K562 (cell line): ENCODE results near the gene HPDL. TPM values are rescaled to one million over a fixed set of nuclear protein-coding genes. Genes with fewer than 3 reads are reported as not detected.
A peak's percentile ranks its signal among the peaks of the same experiment; 100 is the strongest.

Experiments
- CBX1 ChIP-seq: sonication (generic); IDR thresholded peaks from 2 replicates; pipeline ENCODE4 v1.6.1; 2016; ENCODE audit warnings: antibody characterized with exemption, low read depth, mild to moderate bottlenecking
- CBX3 ChIP-seq, 2 experiments: IDR thresholded peaks; 1 replicate in 1 of 2; 2 replicates in 1 of 2; pipeline ENCODE4 v1.6.1; 2012; ENCODE audit warnings: inconsistent platforms in 2 of 2, low read length in 2 of 2, borderline replicate concordance in 1 of 2, control low read depth in 1 of 2
- CREBBP ChIP-seq: IDR thresholded peaks from one replicate; pipeline ENCODE4 v1.6.1; 2012; ENCODE audit warnings: low read depth, mild to moderate bottlenecking, control low read depth, inconsistent platforms, low read length
- DNMT1 ChIP-seq: fragments of 450-650 bp; IDR thresholded peaks from 2 replicates; pipeline ENCODE4 v1.6.1; 2016; ENCODE audit warnings: antibody characterized with exemption, mild to moderate bottlenecking
- E2F3 ChIP-seq: fragments of 250-450 bp; sonication (Bioruptor Pico); IDR thresholded peaks from 2 replicates; pipeline ENCODE4 v1.4.0; 2020; ENCODE audit warnings: mild to moderate bottlenecking
- EZH2 ChIP-seq: IDR thresholded peaks from 2 replicates; pipeline ENCODE4 v1.6.1; 2012; ENCODE audit warnings: low read depth, mild to moderate bottlenecking, inconsistent platforms, low read length, borderline replicate concordance
- FOS ChIP-seq: IDR thresholded peaks from 3 replicates; pipeline ENCODE4 v1.6.1; 2011; ENCODE audit not compliant: insufficient read length; ENCODE audit errors: extremely low read depth
- HINFP ChIP-seq: fragments of 450-650 bp; conservative IDR thresholded peaks from 2 replicates; pipeline ENCODE4 v1.6.1; 2016; ENCODE audit warnings: missing genetic modification characterization, low read depth, mild to moderate bottlenecking, control low read depth, missing compliant biosample characterization
- ILK ChIP-seq: fragments of 450-650 bp; IDR thresholded peaks from 2 replicates; pipeline ENCODE4 v1.6.1; 2016; ENCODE audit warnings: missing genetic modification characterization, low read depth, mild to moderate bottlenecking, missing compliant biosample characterization, moderate library complexity, borderline replicate concordance
- KAT2B ChIP-seq: IDR thresholded peaks from one replicate; pipeline ENCODE4 v1.6.1; 2012; ENCODE audit warnings: low read depth, mild to moderate bottlenecking, control low read depth, inconsistent platforms, low read length, moderate library complexity
- PKNOX1 ChIP-seq: fragments of 450-650 bp; IDR thresholded peaks from 2 replicates; pipeline ENCODE4 v1.6.1; 2016
- TRIM28 ChIP-seq: fragments of 450-650 bp; IDR thresholded peaks from 2 replicates; pipeline ENCODE4 v1.6.1; 2017
- ZBTB49 ChIP-seq: sonication (generic); formaldehyde crosslinking; IDR thresholded peaks from 2 replicates; pipeline ENCODE4 v1.8.0; 2022; ENCODE audit warnings: missing genetic modification reagents, mild to moderate bottlenecking, borderline replicate concordance
- ZNF395 ChIP-seq: fragments of 200-800 bp; sonication (Bioruptor generic); IDR thresholded peaks from 2 replicates; pipeline ENCODE4 v1.6.1; 2017; ENCODE audit warnings: missing genetic modification characterization, missing compliant biosample characterization
- ZNF41 ChIP-seq: fragments of 250-450 bp; sonication (Bioruptor Pico); conservative IDR thresholded peaks from 2 replicates; pipeline ENCODE4 v1.4.0; 2020; ENCODE audit warnings: mild to moderate bottlenecking
- polyA plus RNA-seq, 8 experiments: library from polyadenylated mRNA; depleted of rRNA in 4 of 8; stranded (reverse) in 5 of 8; unstranded in 3 of 8; fragments of >200 nt; fragmentation: Nextera tagmentation in 2 of 8; fragmentation: Illumina TruSeq in 1 of 8; extraction: Ambion mirVana in 2 of 8; extraction: Trizol in 1 of 8; gene quantifications; 2 replicates each; pipeline versions ENCODE4 v1.2.1 to v1.2.3, GENCODE V29; 2011 to 2014; ENCODE audit warnings: inconsistent platforms in 1 of 8, missing spikeins in 1 of 8
- total RNA-seq, 7 experiments: library from RNA; depleted of rRNA in 6 of 7; stranded (reverse); fragments of >200 nt in 6 of 7; fragmentation: Illumina TruSeq in 2 of 7; extraction: Trizol in 2 of 7; gene quantifications; 2 replicates each; pipeline versions ENCODE4 v1.2.1 to v1.2.3, GENCODE V29; 2011 to 2021; ENCODE audit warnings: low replicate concordance in 1 of 7
- TF ChIP-seq, protein P1 (sequence below): fragments of 450-650 bp; formaldehyde crosslinking; IDR thresholded peaks from 2 replicates; pipeline ENCODE4 v1.4.0; 2020; ENCODE audit warnings: mild to moderate bottlenecking, mixed read lengths
- TF ChIP-seq, protein P2 (sequence below): sonication (generic); formaldehyde crosslinking; IDR thresholded peaks from 2 replicates; pipeline ENCODE4 v1.8.0; 2022; ENCODE audit warnings: missing genetic modification reagents, mild to moderate bottlenecking, moderate library complexity, borderline replicate concordance

The HPDL gene
- total and polyA plus RNA-seq, 9 of the 15 experiments (the other 6 are each of a cell fraction or from before 2014, with no cell fraction given) = not detected

GRCh38 chr1:45339789-45340558 is 13.3 kb downstream of the HPDL start, which contains the start of the genes MUTYH and TOE1 (continued):
- TF ChIP-seq PKNOX1 = peak; percentile 70
- TF ChIP-seq FOS = no peak
- no peak for TF ChIP-seq ZNF41 (CRISPR knock-in tag)
- TF ChIP-seq, protein P1, sequence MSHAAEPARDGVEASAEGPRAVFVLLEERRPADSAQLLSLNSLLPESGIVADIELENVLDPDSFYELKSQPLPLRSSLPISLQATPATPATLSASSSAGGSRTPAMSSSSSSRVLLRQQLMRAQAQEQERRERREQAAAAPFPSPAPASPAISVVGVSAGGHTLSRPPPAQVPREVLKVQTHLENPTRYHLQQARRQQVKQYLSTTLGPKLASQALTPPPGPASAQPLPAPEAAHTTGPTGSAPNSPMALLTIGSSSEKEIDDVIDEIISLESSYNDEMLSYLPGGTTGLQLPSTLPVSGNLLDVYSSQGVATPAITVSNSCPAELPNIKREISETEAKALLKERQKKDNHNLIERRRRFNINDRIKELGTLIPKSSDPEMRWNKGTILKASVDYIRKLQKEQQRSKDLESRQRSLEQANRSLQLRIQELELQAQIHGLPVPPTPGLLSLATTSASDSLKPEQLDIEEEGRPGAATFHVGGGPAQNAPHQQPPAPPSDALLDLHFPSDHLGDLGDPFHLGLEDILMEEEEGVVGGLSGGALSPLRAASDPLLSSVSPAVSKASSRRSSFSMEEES (CRISPR knock-in tag) = no peak
- TF ChIP-seq ILK = no peak
- peak; percentile 56 for TF ChIP-seq ZBTB49
- TF ChIP-seq, protein P2, sequence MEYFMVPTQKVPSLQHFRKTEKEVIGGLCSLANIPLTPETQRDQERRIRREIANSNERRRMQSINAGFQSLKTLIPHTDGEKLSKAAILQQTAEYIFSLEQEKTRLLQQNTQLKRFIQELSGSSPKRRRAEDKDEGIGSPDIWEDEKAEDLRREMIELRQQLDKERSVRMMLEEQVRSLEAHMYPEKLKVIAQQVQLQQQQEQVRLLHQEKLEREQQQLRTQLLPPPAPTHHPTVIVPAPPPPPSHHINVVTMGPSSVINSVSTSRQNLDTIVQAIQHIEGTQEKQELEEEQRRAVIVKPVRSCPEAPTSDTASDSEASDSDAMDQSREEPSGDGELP (CRISPR knock-in tag) = peak; percentile 91
- 0 out of 2 replicates have a peak, but pooled peaks have one; percentile 14 for TF ChIP-seq HINFP (tag)
- TF ChIP-seq CREBBP = no peak
- no peak for TF ChIP-seq DNMT1
- no peak for TF ChIP-seq EZH2
- no peak for TF ChIP-seq CBX1
- peak; percentile 90 for TF ChIP-seq E2F3
- no peak; the same call in 1 of the 2 replicates for TF ChIP-seq ZNF395 (CRISPR knock-in tag)
- TF ChIP-seq KAT2B = no peak
- no peak; the same call in 1 of the 2 replicates for TF ChIP-seq TRIM28
- no peak; a peak in 1 of 3 replicates for TF ChIP-seq CBX3 (IDR thresholded peaks at IDR 0.05; ENCODE audit: borderline replicate concordance in 1 of 2, low read length in 2 of 2)
